Body of pancreas (tissue), 4 donors: ENCODE results near the gene C21orf91. TPM values are rescaled to one million over a fixed set of nuclear protein-coding genes. Genes with fewer than 3 reads are reported as not detected.
"Not testable (repeated sequence)": the region's sequence is repeated elsewhere in the genome, so short reads cannot be mapped to it uniquely, and the experiment has no call there.

Experiments used
- ATAC-seq: fragments of 150-250 bp; one replicate; pipeline ENCODE4 v1.9.1; 2016
- DNase-seq, 4 donors: peaks; one replicate each; pipeline ENCODE4 v3.0.0-alpha.2; 2019
- H3K27ac ChIP-seq, 4 donors: fragments of 200-600 bp; sonication (generic); 1 replicate in 3 of 4; 2 replicates in 1 of 4; pipeline versions ENCODE4 v1.5.1 to v1.6.1; 2016 to 2019; ENCODE audit warnings: mild to moderate bottlenecking in 1 of 4, mixed read lengths in 1 of 4, moderate library complexity in 1 of 4
- H3K27me3 ChIP-seq, 2 donors: fragments of 200-600 bp; sonication (generic); one replicate each; pipeline ENCODE4 v1.6.0; 2016; ENCODE audit warnings: mild to moderate bottlenecking in 1 of 2
- H3K36me3 ChIP-seq, 2 donors: fragments of 200-600 bp; sonication (generic); replicated peaks in 1 of 2; 2 replicates each; pipeline ENCODE4 v1.5.1; 2016; ENCODE audit warnings: low read depth in 2 of 2; ENCODE audit not compliant: insufficient read depth in 1 of 2
- H3K4me1 ChIP-seq: fragments of 200-600 bp; sonication (generic); one replicate; pipeline ENCODE4 v1.6.0; 2016
- H3K4me3 ChIP-seq, 2 donors: fragments of 200-600 bp; sonication (generic); 1 replicate in 1 of 2; 2 replicates in 1 of 2; pipeline ENCODE4 v1.5.1; 2016 to 2019
- H3K9me3 ChIP-seq, 3 donors: fragments of 200-600 bp; sonication (generic); 1 replicate in 2 of 3; 2 replicates in 1 of 3; pipeline ENCODE4 v1.5.1; 2016
- POLR2A ChIP-seq, 3 donors: fragments of 450-650 bp; IDR thresholded peaks; one replicate each; pipeline ENCODE4 v1.6.1; 2016; ENCODE audit warnings: antibody characterized with exemption in 3 of 3, mild to moderate bottlenecking in 2 of 3
- WGBS, 2 donors: methylation state at CpG; one replicate each; pipeline ENCODE4 v1.1.5; 2017; 5-methylcytosine and 5-hydroxymethylcytosine counted together
- intact Hi-C: fragments of 100-400 bp; cut with DNase I; formaldehyde crosslinking; loops from one replicate; pipeline ENCODE4 v1.15.1; 2023
- total RNA-seq, 2 donors: library from RNA; depleted of rRNA; stranded (reverse); fragments of >200 nt; gene quantifications; one replicate each; pipeline ENCODE4 v1.1.0, GENCODE V29; 2016
- TF ChIP-seq, protein P1 (sequence below), 7 experiments: fragments of 450-650 bp in 4 of 7; fragments of 200-600 bp in 3 of 7; sonication (generic) in 3 of 7; IDR thresholded peaks; one replicate each; pipeline ENCODE4 v1.5.1; 2016 to 2019; ENCODE audit warnings: antibody characterized with exemption in 7 of 7

Gene C21orf91
- total RNA-seq, 2 donors from 2014 or later, result 2.0 to 7.0 TPM

DNA sequence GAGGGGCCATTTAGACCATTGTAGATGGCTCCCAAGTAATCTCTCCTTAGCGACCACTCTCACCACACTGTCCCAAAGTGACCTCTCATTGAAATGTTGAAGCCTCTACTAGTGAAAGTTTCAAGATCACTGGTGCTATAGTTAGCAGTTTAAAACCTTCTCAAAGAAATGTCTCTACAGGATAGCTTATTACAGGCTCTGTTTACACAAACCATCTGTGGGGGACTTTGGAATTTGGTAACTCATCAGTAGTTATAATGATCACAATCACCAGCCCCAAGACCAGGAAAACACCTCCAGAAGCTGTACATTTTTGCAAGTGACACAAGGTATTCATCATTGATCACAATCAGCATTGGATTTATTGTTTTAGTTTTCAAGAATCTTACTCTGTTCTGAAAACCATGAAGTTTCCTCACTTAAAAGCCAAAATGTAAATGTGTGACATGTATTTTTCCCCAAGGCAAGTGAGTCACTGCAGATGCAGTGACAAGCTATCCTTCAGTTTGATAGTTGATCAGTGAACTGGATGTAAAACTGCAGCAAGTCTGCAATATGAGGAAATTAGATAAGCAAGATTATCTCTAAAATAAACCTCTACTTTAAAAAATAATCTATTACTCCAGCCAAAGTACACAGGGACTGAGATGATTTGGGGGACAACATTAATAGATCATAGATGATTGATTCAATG is 41.9 kb downstream of the C21orf91 start:
- ATAC-seq (no peak), DNase-seq (no peak)
- no peaks in the 10 kb centered on the region for H3K27me3 ChIP-seq
- H3K36me3 ChIP-seq, result no peaks in the 10 kb centered on the region
- no peaks in the 10 kb centered on the region for H3K9me3 ChIP-seq
- TF ChIP-seq POLR2A (IDR thresholded peaks at IDR 0.05), result no peak
- TF ChIP-seq, protein P1, sequence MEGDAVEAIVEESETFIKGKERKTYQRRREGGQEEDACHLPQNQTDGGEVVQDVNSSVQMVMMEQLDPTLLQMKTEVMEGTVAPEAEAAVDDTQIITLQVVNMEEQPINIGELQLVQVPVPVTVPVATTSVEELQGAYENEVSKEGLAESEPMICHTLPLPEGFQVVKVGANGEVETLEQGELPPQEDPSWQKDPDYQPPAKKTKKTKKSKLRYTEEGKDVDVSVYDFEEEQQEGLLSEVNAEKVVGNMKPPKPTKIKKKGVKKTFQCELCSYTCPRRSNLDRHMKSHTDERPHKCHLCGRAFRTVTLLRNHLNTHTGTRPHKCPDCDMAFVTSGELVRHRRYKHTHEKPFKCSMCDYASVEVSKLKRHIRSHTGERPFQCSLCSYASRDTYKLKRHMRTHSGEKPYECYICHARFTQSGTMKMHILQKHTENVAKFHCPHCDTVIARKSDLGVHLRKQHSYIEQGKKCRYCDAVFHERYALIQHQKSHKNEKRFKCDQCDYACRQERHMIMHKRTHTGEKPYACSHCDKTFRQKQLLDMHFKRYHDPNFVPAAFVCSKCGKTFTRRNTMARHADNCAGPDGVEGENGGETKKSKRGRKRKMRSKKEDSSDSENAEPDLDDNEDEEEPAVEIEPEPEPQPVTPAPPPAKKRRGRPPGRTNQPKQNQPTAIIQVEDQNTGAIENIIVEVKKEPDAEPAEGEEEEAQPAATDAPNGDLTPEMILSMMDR (IDR thresholded peaks at IDR 0.05), result no peak
- H3K4me3 ChIP-seq, result no peak overlapping the region
- H3K4me1 ChIP-seq, result no peaks in the 10 kb centered on the region
- intact Hi-C loops, result no loop called here
- H3K27ac ChIP-seq, result no peak overlapping the region
- WGBS, 2 donors, result 29 to 67% methylated on average over 1 of the region's 1 CpG

DNA sequence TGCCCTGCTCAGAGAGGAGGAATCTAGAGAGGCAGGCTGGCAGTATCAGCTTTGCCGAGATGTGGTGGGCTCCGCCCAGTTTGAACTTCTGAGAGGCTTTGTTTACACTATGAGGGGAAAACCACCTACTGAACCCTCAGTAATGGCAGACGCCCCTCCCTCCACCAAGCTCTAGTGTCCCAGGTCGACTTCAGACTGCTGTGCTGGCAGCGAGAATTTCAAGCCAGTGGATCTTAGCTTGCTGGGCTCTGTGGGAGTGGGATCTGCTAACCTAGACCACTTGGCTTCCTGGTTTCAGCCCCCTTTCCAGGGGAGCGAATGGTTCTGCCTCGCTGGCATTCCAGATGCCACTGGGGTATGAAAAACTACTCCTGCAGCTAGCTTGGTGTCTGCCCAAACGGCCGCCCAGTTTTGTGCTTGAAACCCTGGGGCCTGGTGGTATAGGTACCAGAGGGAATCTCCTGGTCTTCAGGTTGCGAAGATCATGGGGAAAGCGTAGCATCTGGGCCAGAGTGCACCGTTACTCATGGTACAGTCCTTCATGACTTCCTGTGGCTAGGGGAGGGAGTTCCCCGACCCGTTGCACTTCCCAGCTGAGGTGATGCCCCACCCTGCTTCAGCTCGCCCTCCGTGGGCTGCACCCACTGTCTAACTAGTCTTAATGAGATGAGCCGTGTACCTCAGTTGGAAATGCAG is 43.6 kb downstream of the C21orf91 start:
- no peaks in the 10 kb centered on the region for H3K9me3 ChIP-seq
- intact Hi-C loops, result no loop called here
- H3K4me3 ChIP-seq, result no peak overlapping the region
- ATAC-seq, result no peak
- DNase-seq, result no peak
- no peaks in the 10 kb centered on the region for H3K27me3 ChIP-seq
- no peak for TF ChIP-seq POLR2A (IDR thresholded peaks at IDR 0.05)
- TF ChIP-seq, protein P1 (IDR thresholded peaks at IDR 0.05), result no peak
- 53 to 85% methylated on average over 6 to 15 of the region's 17 CpGs for WGBS, 2 donors
- H3K36me3 ChIP-seq, result no peaks in the 10 kb centered on the region
- H3K27ac ChIP-seq, result no peak overlapping the region
- H3K4me1 ChIP-seq, result no peaks in the 10 kb centered on the region

DNA sequence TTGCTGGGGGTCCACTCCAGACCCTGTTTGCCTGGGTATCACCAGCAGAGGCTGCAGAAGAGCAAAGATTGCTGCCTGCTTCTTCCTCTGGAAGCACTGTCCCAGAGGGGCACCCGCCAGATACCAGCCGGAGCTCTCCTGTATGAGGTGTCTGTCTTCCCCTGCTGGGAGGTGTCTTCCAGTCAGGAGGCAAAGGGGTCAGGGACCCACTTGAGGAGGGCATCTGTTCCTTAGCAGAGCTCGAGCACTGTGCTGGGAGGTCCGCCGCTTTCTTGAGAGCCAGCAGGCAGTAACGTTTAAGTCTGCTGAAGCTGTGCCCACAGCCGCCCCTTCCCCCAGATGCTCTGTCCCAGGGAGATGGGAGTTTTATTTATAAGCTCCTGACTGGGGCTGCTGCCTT is 44.1 kb downstream of the C21orf91 start:
- DNase-seq, H3K9me3 ChIP-seq, intact Hi-C loops, H3K27ac ChIP-seq, ATAC-seq, H3K36me3 ChIP-seq, H3K4me3 ChIP-seq, H3K27me3 ChIP-seq, H3K4me1 ChIP-seq: not testable (repeated sequence)
- WGBS, 2 donors, result 87 to 100% methylated on average over 2 to 7 of the region's 7 CpGs

DNA sequence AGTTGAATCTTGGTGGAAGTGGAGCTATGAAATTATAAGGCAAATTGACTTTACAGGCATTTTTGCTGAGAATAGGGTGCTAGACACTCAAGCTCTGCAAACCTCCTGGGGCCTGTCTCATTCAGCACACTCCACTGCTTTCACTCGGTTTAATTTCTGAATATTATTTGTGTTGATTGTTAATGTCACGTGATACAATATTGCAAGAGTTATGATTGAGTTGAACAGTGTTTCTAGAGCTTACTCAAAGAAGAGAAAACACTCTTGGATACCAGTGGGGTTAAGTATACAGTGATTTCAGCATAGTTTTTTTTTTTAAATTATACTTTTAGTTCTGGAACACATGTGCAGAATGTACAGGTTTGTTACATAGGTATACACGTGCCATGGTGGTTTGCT is 49.7 kb downstream of the C21orf91 start:
- 67 to 71% methylated on average over 3 of the region's 3 CpGs for WGBS, 2 donors
- Histone ChIP-seq H3K27ac (no peak overlapping the region), H3K27me3 (no peaks in the 10 kb centered on the region), H3K4me1 (no peaks in the 10 kb centered on the region), H3K9me3 (no peaks in the 10 kb centered on the region), H3K36me3 (no peaks in the 10 kb centered on the region), H3K4me3 (no peak overlapping the region)
- DNase-seq, result no peak
- intact Hi-C loops, result no loop called here
- ATAC-seq, result no peak
- TF ChIP-seq, protein P1 (IDR thresholded peaks at IDR 0.05), result no peak
- no peak for TF ChIP-seq POLR2A (IDR thresholded peaks at IDR 0.05)

GRCh38 chr21:17768840-17769446 is 50.2 kb downstream of the C21orf91 start:
- intact Hi-C loops, result no loop called here
- no peak overlapping the region for H3K27ac ChIP-seq
- DNase-seq, result no peak
- TF ChIP-seq, protein P1 (IDR thresholded peaks at IDR 0.05), result no peak
- TF ChIP-seq POLR2A (IDR thresholded peaks at IDR 0.05), result no peak
- no peak overlapping the region for H3K4me3 ChIP-seq
- no peaks in the 10 kb centered on the region for H3K4me1 ChIP-seq
- H3K27me3 ChIP-seq, result no peaks in the 10 kb centered on the region
- H3K36me3 ChIP-seq, result no peaks in the 10 kb centered on the region
- 73 to 75% methylated on average over 3 of the region's 3 CpGs for WGBS, 2 donors
- no peaks in the 10 kb centered on the region for H3K9me3 ChIP-seq
- no peak for ATAC-seq
